NCI-H128 (cell line): ENCODE measurements around the gene GEMIN4.
A peak's percentile ranks its signal among the peaks of the same experiment; 100 is the strongest.
"Not testable (repeated sequence)": the region's sequence is repeated elsewhere in the genome, so short reads cannot be mapped to it uniquely, and the experiment has no call there.

Source experiments
- DNase-seq: peaks from one replicate; lab custom pipeline; 2025; ENCODE audit not compliant: unreplicated experiment; lab: John Stamatoyannopoulos, UW

Gene GEMIN4

GRCh38 chr17:752002-752619, at the start of gene GEMIN4:
GEMIN4 (minus strand) TSS chr17:752264; CDS start chr17:752142, 122 bp downstream.
- peak; percentile 68 for DNase-seq

GRCh38 chr17:801660-802059, 49.6 kb upstream of the GEMIN4 start:
- DNase-seq = no peak

GRCh38 chr17:800446-801242, 48.6 kb upstream of the GEMIN4 start:
- DNase-seq = no peak

GRCh38 chr17:799261-799660, 47.2 kb upstream of the GEMIN4 start:
- DNase-seq = no peak

- no peak for DNase-seq
Measured at GRCh38 chr17:798246-798645, 46.2 kb upstream of the GEMIN4 start.

GRCh38 chr17:797236-797840, 45.3 kb upstream of the GEMIN4 start:
- no peak for DNase-seq

- DNase-seq = no peak
Measured at GRCh38 chr17:796609-797008, 44.5 kb upstream of the GEMIN4 start.

GRCh38 chr17:795721-796120, 43.7 kb upstream of the GEMIN4 start:
- no peak for DNase-seq

- DNase-seq = no peak
Measured at GRCh38 chr17:795276-795675, 43.2 kb upstream of the GEMIN4 start.

- DNase-seq = no peak
Measured at GRCh38 chr17:794876-795275, 42.8 kb upstream of the GEMIN4 start.

GRCh38 chr17:792277-792676, 40.2 kb upstream of the GEMIN4 start:
- DNase-seq = no peak

- no peak for DNase-seq
Measured at GRCh38 chr17:791829-792228, 39.8 kb upstream of the GEMIN4 start.

- not testable (repeated sequence) for DNase-seq
Measured at GRCh38 chr17:790874-791247, 38.8 kb upstream of the GEMIN4 start.

GRCh38 chr17:789931-790873, 38.1 kb upstream of the GEMIN4 start:
- not testable (repeated sequence) for DNase-seq

GRCh38 chr17:789160-789840, 37.2 kb upstream of the GEMIN4 start:
- no peak for DNase-seq

- no peak for DNase-seq
Measured at GRCh38 chr17:788551-788950, 36.5 kb upstream of the GEMIN4 start.

- DNase-seq = no peak
Measured at GRCh38 chr17:787641-788221, 35.7 kb upstream of the GEMIN4 start.

- not testable (repeated sequence) for DNase-seq
Measured at GRCh38 chr17:785901-786300, 33.8 kb upstream of the GEMIN4 start.

- DNase-seq = no peak
Measured at GRCh38 chr17:784143-784542, 32.1 kb upstream of the GEMIN4 start.
